Mammary epithelial cell (primary cell): ENCODE results near the gene SLC5A9.
"Not testable (repeated sequence)": the region's sequence is repeated elsewhere in the genome, so short reads cannot be mapped to it uniquely, and the experiment has no call there.

Experiments used
- EZH2 ChIP-seq: IDR thresholded peaks from 2 replicates; pipeline ENCODE4 v1.6.1; 2012; ENCODE audit warnings: low read length, inconsistent platforms, borderline replicate concordance
- TF ChIP-seq, protein P1 (sequence below), 2 donors: IDR thresholded peaks in 1 of 2; conservative IDR thresholded peaks in 1 of 2; 2 replicates each; pipeline ENCODE4 v1.5.1; 2011 to 2012; ENCODE audit warnings: inconsistent platforms in 2 of 2, low read length in 2 of 2, mild to moderate bottlenecking in 2 of 2, control low read depth in 1 of 2, low read depth in 1 of 2; ENCODE audit not compliant: insufficient read depth in 1 of 2; ENCODE audit errors: extremely low read depth in 1 of 2

DNA sequence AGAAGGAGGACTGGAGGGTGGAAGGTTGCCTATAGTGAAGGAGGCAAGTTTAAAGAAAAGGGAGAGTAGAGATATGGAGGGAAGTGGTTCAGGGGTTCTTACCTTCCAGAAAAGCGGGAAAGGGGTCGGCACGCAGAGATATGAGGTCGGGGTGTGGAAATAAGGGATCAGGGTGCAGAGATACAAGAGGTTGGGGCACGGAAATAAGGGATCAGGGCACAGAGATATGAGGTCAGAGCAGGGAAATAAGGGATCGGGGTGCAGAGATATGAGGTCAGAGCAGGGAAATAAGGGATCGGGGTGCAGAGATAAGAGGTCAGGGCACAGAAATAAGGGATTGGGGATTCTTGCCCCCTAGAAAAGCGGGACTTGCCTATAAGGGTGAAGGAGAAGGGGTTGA is 9.1 kb upstream of the SLC5A9 start:
- TF ChIP-seq, protein P1, sequence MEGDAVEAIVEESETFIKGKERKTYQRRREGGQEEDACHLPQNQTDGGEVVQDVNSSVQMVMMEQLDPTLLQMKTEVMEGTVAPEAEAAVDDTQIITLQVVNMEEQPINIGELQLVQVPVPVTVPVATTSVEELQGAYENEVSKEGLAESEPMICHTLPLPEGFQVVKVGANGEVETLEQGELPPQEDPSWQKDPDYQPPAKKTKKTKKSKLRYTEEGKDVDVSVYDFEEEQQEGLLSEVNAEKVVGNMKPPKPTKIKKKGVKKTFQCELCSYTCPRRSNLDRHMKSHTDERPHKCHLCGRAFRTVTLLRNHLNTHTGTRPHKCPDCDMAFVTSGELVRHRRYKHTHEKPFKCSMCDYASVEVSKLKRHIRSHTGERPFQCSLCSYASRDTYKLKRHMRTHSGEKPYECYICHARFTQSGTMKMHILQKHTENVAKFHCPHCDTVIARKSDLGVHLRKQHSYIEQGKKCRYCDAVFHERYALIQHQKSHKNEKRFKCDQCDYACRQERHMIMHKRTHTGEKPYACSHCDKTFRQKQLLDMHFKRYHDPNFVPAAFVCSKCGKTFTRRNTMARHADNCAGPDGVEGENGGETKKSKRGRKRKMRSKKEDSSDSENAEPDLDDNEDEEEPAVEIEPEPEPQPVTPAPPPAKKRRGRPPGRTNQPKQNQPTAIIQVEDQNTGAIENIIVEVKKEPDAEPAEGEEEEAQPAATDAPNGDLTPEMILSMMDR (conservative IDR thresholded peaks at IDR 0.05 in 1 of 2, IDR thresholded peaks at IDR 0.05 in 1 of 2; ENCODE audit: extremely low read depth in 1 of 2, insufficient read depth in 1 of 2, low read depth in 1 of 2, low read length in 2 of 2): not testable (repeated sequence)
- TF ChIP-seq EZH2: not testable (repeated sequence)
